ENCODE data around the gene RAB3GAP1.

RAB3GAP1 gene

GRCh38 chr2:135182601-135183000 is 130.5 kb downstream of the RAB3GAP1 start:
- no peak overlapping the region for H3K9ac ChIP-seq (ENCODE audit: low read length)
- H3K4me3 ChIP-seq (ENCODE audit: low read length): no peak overlapping the region
- H3K36me3 ChIP-seq (ENCODE audit: control insufficient read depth, insufficient read depth, low read length): no peaks in the 10 kb centered on the region
- H3K27ac ChIP-seq (ENCODE audit: low read depth, low read length): no peak overlapping the region
- no peaks in the 10 kb centered on the region for H3K4me1 ChIP-seq (ENCODE audit: control insufficient read depth, insufficient read depth, low read length)
- no peaks in the 10 kb centered on the region for H3K27me3 ChIP-seq (ENCODE audit: control insufficient read depth, insufficient read depth, low read length)

GRCh38 chr2:135183822-135184221 is 131.7 kb downstream of the RAB3GAP1 start:
- Histone ChIP-seq H3K4me3 (ENCODE audit: low read length) (no peak overlapping the region), H3K9ac (ENCODE audit: low read length) (no peak overlapping the region), H3K36me3 (ENCODE audit: control insufficient read depth, insufficient read depth, low read length) (no peaks in the 10 kb centered on the region), H3K27me3 (ENCODE audit: control insufficient read depth, insufficient read depth, low read length) (no peaks in the 10 kb centered on the region), H3K4me1 (ENCODE audit: control insufficient read depth, insufficient read depth, low read length) (no peaks in the 10 kb centered on the region), H3K27ac (ENCODE audit: low read depth, low read length) (no peak overlapping the region)

GRCh38 chr2:135186054-135186453 is 134.0 kb downstream of the RAB3GAP1 start:
- no peaks in the 10 kb centered on the region for H3K27me3 ChIP-seq (ENCODE audit: control insufficient read depth, insufficient read depth, low read length)
- no peaks in the 10 kb centered on the region for H3K4me1 ChIP-seq (ENCODE audit: control insufficient read depth, insufficient read depth, low read length)
- H3K9ac ChIP-seq (ENCODE audit: low read length): no peak overlapping the region
- no peaks in the 10 kb centered on the region for H3K36me3 ChIP-seq (ENCODE audit: control insufficient read depth, insufficient read depth, low read length)
- no peak overlapping the region for H3K27ac ChIP-seq (ENCODE audit: low read depth, low read length)
- no peak overlapping the region for H3K4me3 ChIP-seq (ENCODE audit: low read length)

DNA sequence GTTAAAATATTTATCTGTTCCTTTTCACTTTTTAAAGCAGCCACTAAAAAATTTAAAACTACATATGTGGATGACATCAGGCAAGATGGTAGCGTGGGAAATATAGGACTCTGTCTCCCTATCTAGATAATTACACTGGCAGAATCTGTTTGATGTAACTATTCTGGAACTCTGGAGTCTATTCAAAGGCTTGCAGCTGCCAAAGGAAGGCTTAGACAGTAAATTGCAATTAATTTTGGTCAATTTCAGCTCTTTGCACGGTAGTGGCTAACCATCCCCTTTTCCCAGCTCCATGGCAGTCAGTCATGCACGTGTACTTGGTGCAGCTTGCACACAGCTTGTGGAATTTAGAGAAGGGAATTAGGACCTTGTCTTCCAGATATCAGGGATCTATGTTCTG is 135.2 kb downstream of the RAB3GAP1 start:
- Histone ChIP-seq H3K9ac (ENCODE audit: low read length) (no peak overlapping the region), H3K27ac (ENCODE audit: low read depth, low read length) (no peak overlapping the region), H3K4me1 (ENCODE audit: control insufficient read depth, insufficient read depth, low read length) (no peaks in the 10 kb centered on the region), H3K27me3 (ENCODE audit: control insufficient read depth, insufficient read depth, low read length) (no peaks in the 10 kb centered on the region), H3K36me3 (ENCODE audit: control insufficient read depth, insufficient read depth, low read length) (no peaks in the 10 kb centered on the region), H3K4me3 (ENCODE audit: low read length) (no peak overlapping the region)

DNA sequence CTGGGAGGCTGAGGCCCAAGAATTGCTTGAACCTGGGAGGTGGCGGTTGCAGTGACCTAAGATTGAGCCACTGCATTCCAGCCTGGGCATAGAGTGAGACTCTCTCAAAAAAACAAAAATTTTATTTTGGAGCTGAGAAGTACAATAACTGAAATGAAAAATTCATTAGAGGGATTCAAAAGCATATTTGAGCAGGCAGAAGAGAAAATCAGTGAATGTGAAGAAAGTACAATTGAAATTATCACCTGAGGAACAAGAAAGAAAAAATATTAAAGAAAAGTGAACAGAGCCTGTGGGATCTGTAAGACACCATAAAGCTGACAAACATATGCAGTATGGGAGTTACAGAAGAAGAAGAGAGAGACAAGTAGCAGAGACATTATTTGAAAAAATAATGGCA is 137.1 kb downstream of the RAB3GAP1 start:
- Histone ChIP-seq H3K36me3 (ENCODE audit: control insufficient read depth, insufficient read depth, low read length) (no peaks in the 10 kb centered on the region), H3K4me1 (ENCODE audit: control insufficient read depth, insufficient read depth, low read length) (no peaks in the 10 kb centered on the region), H3K4me3 (ENCODE audit: low read length) (no peak overlapping the region), H3K27me3 (ENCODE audit: control insufficient read depth, insufficient read depth, low read length) (no peaks in the 10 kb centered on the region), H3K27ac (ENCODE audit: low read depth, low read length) (no peak overlapping the region), H3K9ac (ENCODE audit: low read length) (no peak overlapping the region)

DNA sequence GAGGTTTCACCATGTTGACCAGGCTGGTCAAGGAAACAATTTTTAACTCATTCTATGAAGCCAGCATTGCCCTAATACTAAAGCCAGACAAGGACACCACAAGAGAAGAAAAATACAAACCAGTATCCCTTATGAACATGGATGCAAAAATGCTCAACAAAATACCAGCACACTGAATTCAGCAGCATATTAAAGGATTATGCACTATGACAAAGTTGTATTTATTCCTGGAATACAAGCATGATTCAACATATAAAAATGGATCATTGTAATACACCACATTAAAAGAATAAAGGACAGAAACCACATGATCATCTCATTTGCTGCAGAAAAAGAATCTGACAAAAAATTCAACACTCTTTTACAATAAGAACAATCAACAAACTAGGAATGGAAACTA is 138.7 kb downstream of the RAB3GAP1 start:
- Histone ChIP-seq H3K4me3 (ENCODE audit: low read length) (no peak overlapping the region), H3K4me1 (ENCODE audit: control insufficient read depth, insufficient read depth, low read length) (no peaks in the 10 kb centered on the region), H3K27ac (ENCODE audit: low read depth, low read length) (no peak overlapping the region), H3K27me3 (ENCODE audit: control insufficient read depth, insufficient read depth, low read length) (no peaks in the 10 kb centered on the region), H3K36me3 (ENCODE audit: control insufficient read depth, insufficient read depth, low read length) (no peaks in the 10 kb centered on the region), H3K9ac (ENCODE audit: low read length) (no peak overlapping the region)

DNA sequence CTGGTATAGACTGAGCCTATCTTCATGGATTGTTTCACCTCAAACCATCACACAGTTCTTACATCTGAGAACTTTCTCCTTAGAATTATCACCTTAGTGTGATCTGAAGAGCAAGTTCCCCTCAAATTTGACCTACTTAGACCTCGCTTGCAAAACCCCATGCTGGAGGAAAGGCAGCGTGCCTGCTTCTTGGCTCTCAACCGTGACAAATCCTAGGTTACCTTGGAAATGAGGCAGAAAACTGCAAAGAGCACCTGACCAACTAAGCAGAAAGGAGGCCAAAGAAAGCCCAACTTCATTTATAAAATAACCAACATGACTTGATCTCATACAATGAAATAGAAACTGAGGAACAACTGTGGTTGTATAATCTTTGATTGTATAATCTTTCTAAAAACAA is 146.4 kb downstream of the RAB3GAP1 start:
- H3K27ac ChIP-seq (ENCODE audit: low read depth, low read length): no peak overlapping the region
- no peak overlapping the region for H3K9ac ChIP-seq (ENCODE audit: low read length)
- no peak overlapping the region for H3K4me3 ChIP-seq (ENCODE audit: low read length)
- H3K27me3 ChIP-seq (ENCODE audit: control insufficient read depth, insufficient read depth, low read length): no peaks in the 10 kb centered on the region
- no peaks in the 10 kb centered on the region for H3K36me3 ChIP-seq (ENCODE audit: control insufficient read depth, insufficient read depth, low read length)
- H3K4me1 ChIP-seq (ENCODE audit: control insufficient read depth, insufficient read depth, low read length): no peaks in the 10 kb centered on the region

- Histone ChIP-seq H3K27me3 (ENCODE audit: control insufficient read depth, insufficient read depth, low read length) (no peaks in the 10 kb centered on the region), H3K27ac (ENCODE audit: low read depth, low read length) (no peak overlapping the region), H3K9ac (ENCODE audit: low read length) (no peak overlapping the region), H3K4me1 (ENCODE audit: control insufficient read depth, insufficient read depth, low read length) (no peaks in the 10 kb centered on the region), H3K4me3 (ENCODE audit: low read length) (no peak overlapping the region), H3K36me3 (ENCODE audit: control insufficient read depth, insufficient read depth, low read length) (no peaks in the 10 kb centered on the region)
Observed at GRCh38 chr2:135202751-135203150, 150.7 kb downstream of the RAB3GAP1 start.

GRCh38 chr2:135203944-135204343 is 151.9 kb downstream of the RAB3GAP1 start:
- Histone ChIP-seq H3K4me3 (ENCODE audit: low read length) (no peak overlapping the region), H3K27me3 (ENCODE audit: control insufficient read depth, insufficient read depth, low read length) (no peaks in the 10 kb centered on the region), H3K4me1 (ENCODE audit: control insufficient read depth, insufficient read depth, low read length) (no peaks in the 10 kb centered on the region), H3K9ac (ENCODE audit: low read length) (no peak overlapping the region), H3K36me3 (ENCODE audit: control insufficient read depth, insufficient read depth, low read length) (no peaks in the 10 kb centered on the region), H3K27ac (ENCODE audit: low read depth, low read length) (no peak overlapping the region)

GRCh38 chr2:135208016-135208415 is 155.9 kb downstream of the RAB3GAP1 start:
- Histone ChIP-seq H3K4me3 (ENCODE audit: low read length) (no peak overlapping the region), H3K9ac (ENCODE audit: low read length) (no peak overlapping the region), H3K36me3 (ENCODE audit: control insufficient read depth, insufficient read depth, low read length) (no peaks in the 10 kb centered on the region), H3K27me3 (ENCODE audit: control insufficient read depth, insufficient read depth, low read length) (no peaks in the 10 kb centered on the region), H3K27ac (ENCODE audit: low read depth, low read length) (no peak overlapping the region), H3K4me1 (ENCODE audit: control insufficient read depth, insufficient read depth, low read length) (no peaks in the 10 kb centered on the region)

DNA sequence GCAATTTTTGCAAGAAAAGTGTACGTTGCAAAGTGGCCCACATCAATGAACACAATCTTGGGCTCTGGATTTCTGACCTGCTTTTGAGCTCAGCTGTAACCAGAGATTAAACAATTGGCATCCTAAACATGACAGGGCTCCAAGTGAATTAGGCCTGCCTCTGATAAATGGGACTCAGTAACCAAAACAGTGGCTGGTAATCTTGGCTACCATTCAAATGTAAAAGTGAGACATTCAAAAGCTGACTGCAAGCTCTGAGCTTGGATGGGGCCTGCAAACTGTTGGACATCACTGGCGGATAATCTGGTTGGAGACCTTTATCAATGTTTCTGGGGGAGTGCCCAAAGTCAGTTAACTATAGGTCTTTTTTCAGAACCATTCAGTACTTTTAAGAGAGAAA is 160.7 kb downstream of the RAB3GAP1 start:
- Histone ChIP-seq H3K4me3 (ENCODE audit: low read length) (no peak overlapping the region), H3K9ac (ENCODE audit: low read length) (no peak overlapping the region), H3K36me3 (ENCODE audit: control insufficient read depth, insufficient read depth, low read length) (no peaks in the 10 kb centered on the region), H3K27ac (ENCODE audit: low read depth, low read length) (no peak overlapping the region), H3K4me1 (ENCODE audit: control insufficient read depth, insufficient read depth, low read length) (no peaks in the 10 kb centered on the region), H3K27me3 (ENCODE audit: control insufficient read depth, insufficient read depth, low read length) (no peaks in the 10 kb centered on the region)

- Histone ChIP-seq H3K27me3 (ENCODE audit: control insufficient read depth, insufficient read depth, low read length) (no peaks in the 10 kb centered on the region), H3K27ac (ENCODE audit: low read depth, low read length) (no peak overlapping the region), H3K4me3 (ENCODE audit: low read length) (no peak overlapping the region), H3K9ac (ENCODE audit: low read length) (no peak overlapping the region), H3K36me3 (ENCODE audit: control insufficient read depth, insufficient read depth, low read length) (no peaks in the 10 kb centered on the region), H3K4me1 (ENCODE audit: control insufficient read depth, insufficient read depth, low read length) (no peaks in the 10 kb centered on the region)
Observed at GRCh38 chr2:135218426-135218825, 166.3 kb downstream of the RAB3GAP1 start.

DNA sequence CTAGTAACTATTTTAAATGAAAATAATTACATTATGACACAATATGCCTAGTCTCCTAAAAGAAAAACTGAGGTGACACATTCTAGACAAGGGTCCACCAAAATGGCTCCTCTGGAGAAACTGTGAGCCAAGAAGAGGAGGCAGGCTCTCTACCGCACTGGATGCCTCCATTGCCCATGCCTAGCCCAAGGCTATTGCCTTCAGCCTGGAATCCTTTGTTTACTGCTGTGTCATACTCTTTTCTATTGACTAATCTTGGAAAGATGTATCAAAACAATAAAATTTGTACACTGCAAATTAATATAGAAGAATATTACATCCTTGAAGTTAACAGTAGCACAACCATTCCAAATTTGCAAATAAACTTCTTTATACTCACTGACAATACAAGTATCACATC is 167.1 kb downstream of the RAB3GAP1 start:
- Histone ChIP-seq H3K9ac (ENCODE audit: low read length) (no peak overlapping the region), H3K27ac (ENCODE audit: low read depth, low read length) (no peak overlapping the region), H3K4me3 (ENCODE audit: low read length) (no peak overlapping the region), H3K27me3 (ENCODE audit: control insufficient read depth, insufficient read depth, low read length) (no peaks in the 10 kb centered on the region), H3K4me1 (ENCODE audit: control insufficient read depth, insufficient read depth, low read length) (no peaks in the 10 kb centered on the region), H3K36me3 (ENCODE audit: control insufficient read depth, insufficient read depth, low read length) (no peaks in the 10 kb centered on the region)

All from rectal smooth muscle tissue (tissue), 1 donor.